NCI-H82 treated with DMSO at 0.1 percent for 48 hours (cell line): Measurements from ENCODE around the gene PGM2L1.

ENCODE experiments used
- DNase-seq: peaks from one replicate; lab custom pipeline; 2025; ENCODE audit not compliant: unreplicated experiment; lab: John Stamatoyannopoulos, UW

PGM2L1 gene

DNA sequence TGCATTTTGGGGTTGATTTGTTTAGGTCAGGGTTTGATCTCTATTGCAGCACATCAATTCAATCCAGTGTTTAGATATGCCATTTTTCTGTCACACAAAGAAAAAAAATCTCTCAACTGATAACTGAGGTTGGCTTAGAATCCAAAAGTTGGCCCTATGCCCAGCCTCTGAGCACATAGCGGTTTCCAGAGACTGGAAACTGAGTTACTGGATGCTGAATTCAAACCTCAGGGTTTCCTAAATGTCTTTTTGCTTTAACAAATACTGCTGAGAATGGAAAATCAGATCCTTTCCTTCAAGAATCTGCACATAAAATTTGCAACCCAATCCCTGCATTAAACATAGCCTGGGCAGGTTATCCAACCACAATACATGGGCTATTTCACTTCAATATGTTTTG lies 90.8 kb downstream of the PGM2L1 start:
- DNase-seq: no peak

DNA sequence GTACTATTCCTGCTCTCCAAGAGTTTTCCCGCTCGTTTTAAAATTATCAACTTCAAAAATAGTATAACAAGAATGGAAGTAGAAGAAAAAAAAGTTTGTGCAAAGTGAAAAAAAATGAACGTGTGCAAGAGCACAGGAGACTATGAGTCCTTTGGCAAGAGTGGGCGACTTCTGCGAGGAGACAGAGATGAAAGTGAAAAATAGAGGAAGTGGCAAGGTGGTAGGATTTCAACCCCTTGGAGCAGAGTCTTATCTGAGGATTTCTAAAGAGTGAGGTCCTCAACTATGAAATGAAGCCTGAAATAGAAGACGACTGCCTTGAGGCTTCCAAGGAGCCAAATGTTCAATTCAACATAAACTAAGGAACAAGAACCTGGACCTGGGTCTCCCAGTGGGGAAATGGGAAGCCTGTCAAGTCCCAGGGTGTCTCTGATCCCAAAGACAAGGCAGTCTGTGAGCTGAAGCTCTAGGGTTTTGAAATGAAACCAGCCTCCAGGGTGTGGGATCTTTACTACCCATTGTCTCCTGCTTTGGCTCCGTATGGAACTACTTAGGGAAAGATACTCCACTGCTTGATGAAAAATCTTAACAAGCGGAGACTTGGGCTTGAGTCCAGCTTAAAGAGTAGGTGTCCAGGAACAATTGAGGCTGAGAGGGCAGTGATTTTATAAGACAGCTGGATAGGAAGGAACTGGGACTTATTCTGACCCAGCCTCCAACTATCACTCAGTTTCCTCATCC lies 91.6 kb downstream of the PGM2L1 start:
- DNase-seq: no peak

DNA sequence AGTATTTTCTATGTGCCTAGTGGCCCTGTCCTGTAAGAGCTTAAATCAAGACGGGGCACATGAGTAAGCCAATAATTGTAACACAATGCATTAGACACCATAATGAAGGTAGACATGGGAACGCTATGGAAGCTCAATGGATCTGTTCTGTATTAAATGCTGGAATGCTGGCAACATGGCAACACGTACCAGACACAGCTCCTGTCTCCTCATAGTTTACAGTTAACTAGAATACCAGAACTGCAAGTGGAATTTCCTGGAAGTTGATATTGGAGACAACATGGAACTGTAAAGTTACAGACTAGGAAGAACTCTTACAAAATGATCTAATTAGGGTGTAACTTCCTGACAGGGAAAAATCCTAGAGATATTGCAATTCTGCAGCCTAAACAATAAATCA lies 99.2 kb downstream of the PGM2L1 start:
- DNase-seq: no peak

DNA sequence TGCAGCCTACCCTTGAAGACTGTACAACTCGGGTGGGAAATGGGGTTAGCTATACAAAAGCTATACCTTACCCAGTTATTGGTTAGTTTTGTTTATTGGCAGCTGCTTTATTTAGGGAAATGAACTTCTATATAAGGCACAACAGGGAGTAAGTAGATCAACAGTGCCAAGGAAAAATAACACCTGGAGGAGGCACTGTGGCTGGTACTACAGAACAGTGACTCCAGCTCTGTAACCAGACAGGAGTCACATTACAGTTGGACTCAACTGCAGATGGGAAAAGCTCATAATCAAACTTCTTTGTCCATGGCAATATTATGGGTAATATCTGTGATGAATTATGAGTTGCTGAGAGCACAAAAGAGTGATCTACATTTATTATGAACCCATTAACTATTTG lies 100.7 kb downstream of the PGM2L1 start:
- DNase-seq: no peak

DNA sequence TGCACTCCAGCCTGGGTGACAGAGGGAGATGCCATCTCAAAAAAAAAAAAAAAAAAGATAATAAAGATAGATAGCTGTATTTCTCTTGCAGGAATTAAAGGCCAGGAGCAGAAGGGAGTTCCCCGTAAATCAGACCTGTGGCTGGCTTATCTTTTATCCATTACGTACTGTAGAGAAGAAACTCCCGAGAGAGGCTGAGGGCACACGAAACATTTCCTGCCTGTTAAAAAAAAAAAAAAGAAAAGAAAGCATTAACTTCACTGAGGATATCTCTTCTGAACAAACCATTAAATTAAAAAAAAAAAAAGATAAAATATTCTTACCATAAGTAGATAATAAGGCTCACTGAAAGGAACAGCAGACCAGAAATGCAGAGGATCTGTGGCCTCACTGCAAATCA lies 109.3 kb downstream of the PGM2L1 start:
- no peak for DNase-seq

DNA sequence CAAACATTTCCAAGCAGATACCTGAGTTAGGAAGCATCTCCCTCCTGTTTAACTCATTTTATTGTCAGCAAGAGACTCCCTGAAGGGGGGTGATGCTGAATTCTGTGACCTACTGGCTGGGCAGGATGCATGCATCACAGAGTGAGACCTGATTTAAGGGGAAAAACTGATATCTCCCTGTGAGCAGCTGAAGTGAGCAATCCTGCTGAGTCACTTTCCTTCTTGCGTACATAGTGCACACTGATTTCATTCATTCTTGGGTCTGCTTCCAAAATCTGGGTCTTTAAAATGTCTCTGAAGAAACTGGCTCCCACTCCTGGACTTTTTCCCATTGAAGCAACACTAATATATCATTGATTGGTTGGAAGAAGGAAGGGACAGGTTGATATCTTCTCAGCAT lies 110.1 kb downstream of the PGM2L1 start:
- DNase-seq: no peak

DNA sequence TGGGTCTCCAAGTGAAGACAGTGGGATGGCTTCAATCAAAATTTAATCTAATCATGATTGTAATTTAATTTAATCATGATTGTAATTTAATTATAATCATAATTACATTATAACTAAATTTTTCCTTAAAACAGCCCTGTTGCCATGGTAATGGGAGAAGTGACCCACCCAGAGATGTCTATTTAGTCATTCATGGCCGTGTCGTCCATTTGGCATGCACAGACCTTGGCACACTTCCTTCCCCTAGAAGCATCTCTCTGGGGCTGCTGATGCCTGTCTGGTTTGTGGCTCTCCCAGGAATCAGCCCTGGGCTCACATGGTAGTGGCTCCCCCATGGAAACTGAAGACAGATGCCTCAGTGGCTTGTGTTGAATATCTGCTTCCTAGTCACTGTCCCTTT lies 113.8 kb downstream of the PGM2L1 start:
- no peak for DNase-seq

DNA sequence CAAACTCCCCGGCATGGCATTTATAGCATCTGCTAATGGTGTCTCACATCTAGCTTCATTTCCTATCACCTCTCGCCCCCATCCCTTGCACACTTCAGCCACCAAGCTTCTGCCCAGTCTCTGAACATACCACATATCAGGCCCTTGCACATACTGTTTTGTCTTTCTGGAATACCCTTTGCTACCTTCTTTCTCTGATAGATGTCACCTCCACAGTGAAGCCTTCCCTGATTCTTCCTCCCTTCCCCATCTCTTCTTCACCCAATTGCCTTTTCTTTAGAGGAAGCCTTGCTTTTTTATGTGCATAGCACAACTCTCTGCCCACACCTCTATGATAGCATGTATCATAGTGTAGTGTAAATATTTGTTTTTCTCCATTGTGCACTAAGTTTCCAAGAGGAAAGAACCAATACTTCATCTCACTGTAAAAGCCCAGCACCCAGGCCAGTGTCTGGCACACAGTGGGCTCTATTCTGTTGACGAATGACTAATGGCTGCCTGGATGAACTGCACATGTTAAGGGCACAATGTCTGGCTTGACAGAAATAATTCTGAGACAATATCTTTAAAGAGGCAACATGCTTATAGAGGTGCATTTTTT lies 114.6 kb downstream of the PGM2L1 start:
- no peak for DNase-seq

DNA sequence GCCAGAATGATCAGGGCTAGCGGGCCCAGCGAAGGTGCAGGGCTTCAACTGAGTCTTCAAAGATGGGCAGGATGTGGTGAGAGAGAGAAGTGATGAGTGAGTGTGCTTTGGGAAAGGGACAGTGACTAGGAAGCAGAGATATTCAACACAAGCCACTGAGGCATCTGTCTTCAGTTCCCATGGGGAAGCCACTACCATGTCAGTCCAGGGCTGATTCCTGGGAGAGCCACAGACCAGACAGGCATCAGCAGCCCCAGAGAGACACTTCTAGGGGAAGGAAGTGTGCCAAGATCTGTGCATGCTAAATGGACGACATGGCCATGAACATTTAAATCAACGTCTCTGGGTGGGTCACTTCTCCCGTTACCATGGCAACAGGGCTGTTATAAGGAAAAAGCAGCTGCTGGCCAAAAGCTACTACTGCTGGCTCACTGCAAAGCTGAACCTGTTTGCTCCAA lies 115.3 kb downstream of the PGM2L1 start:
- no peak for DNase-seq

DNA sequence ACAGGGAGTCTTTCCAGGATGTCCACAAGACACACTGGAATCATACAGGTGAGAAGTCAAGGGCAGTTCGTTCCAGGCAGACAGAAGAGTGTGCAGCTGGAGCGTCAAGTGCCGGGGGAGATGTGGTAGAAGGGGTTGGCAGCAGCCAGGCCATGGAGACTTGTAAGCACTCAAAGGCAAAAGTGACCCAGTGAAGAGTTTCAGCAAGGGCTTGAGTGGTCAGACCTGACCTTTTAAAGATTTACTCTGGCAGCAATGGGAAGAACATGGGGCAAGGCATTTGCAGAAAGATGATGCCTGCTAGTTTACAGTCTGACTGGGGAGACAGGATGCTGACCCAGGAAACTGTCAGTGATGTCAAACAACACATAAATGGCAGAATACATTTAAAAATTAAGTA lies 115.8 kb downstream of the PGM2L1 start:
- no peak for DNase-seq

DNA sequence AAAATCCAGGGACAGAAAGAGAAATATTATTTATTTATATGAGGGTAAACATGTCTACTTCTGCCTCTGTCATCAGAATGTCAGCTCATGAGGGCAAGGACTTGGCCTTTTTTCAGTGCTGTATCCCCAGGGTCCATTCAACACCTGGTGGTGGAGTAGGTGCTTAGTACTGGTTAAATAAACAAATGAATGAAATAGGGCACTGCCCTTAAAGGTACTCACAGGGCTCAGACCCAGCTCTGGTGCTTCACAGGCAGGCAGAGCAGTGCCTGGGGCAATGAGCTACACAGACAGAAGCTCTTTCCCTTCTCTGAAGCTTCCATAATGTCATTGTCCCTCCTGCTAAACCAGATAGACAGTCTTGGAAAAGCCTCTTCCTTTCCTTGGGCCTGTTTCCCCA lies 117.7 kb downstream of the PGM2L1 start:
- no peak for DNase-seq
